Mesodermal cell (in vitro differentiated cells): ENCODE results near the gene ZFX.

Experiments
- H3K27ac ChIP-seq: 2 replicates; pipeline ENCODE4 v1.7.0; 2013; ENCODE audit warnings: mild to moderate bottlenecking, low read depth, low read length, moderate library complexity; ENCODE audit not compliant: severe bottlenecking
- H3K36me3 ChIP-seq: 2 replicates; pipeline ENCODE4 v1.7.1; 2013; ENCODE audit warnings: mild to moderate bottlenecking, low read length, moderate library complexity; ENCODE audit not compliant: control insufficient read depth, insufficient read depth
- H3K4me1 ChIP-seq: one replicate; pipeline ENCODE4 v1.7.1; 2013; ENCODE audit warnings: mild to moderate bottlenecking, low read length; ENCODE audit not compliant: insufficient read depth, control insufficient read depth, poor library complexity, severe bottlenecking
- H3K4me3 ChIP-seq: 2 replicates; pipeline ENCODE4 v1.7.0; 2013; ENCODE audit warnings: low read length, control low read depth, mild to moderate bottlenecking; ENCODE audit not compliant: insufficient read depth, poor library complexity, severe bottlenecking; ENCODE audit errors: extremely low read depth
- H3K9me3 ChIP-seq: 2 replicates; pipeline ENCODE4 v1.7.1; 2013; ENCODE audit warnings: mild to moderate bottlenecking, low read length, moderate library complexity; ENCODE audit not compliant: control insufficient read depth
- WGBS, 2 experiments: methylation state at CpG; one replicate each; pipeline ENCODE4 v1.1.5; 2013; ENCODE audit warnings: missing lambda C conversion rate in 2 of 2; ENCODE audit not compliant: insufficient coverage in 2 of 2; 5-methylcytosine and 5-hydroxymethylcytosine counted together

ZFX gene

GRCh38 chrX:24173115-24173847 lies 23.8 kb downstream of the ZFX start:
- Histone ChIP-seq H3K27ac (no peak overlapping the region), H3K9me3 (no peaks in the 10 kb centered on the region), H3K4me1 (no peaks in the 10 kb centered on the region), H3K36me3 (peaks cover 47% of the 10 kb centered on the region), H3K4me3 (no peak overlapping the region)
- 92% methylated on average over 4 of the region's 11 CpGs; no CpG with 5 or more reads in 1 of the 2 experiments for WGBS, 2 experiments

GRCh38 chrX:24175276-24175675 lies 25.7 kb downstream of the ZFX start:
- no peaks in the 10 kb centered on the region for H3K4me1 ChIP-seq
- no CpG with 5 or more reads among the region's 1 CpG for WGBS, 2 experiments
- no peak overlapping the region for H3K27ac ChIP-seq
- no peaks in the 10 kb centered on the region for H3K9me3 ChIP-seq
- peaks cover 62% of the 10 kb centered on the region for H3K36me3 ChIP-seq
- no peak overlapping the region for H3K4me3 ChIP-seq

GRCh38 chrX:24178441-24178840 lies 28.9 kb downstream of the ZFX start:
- WGBS, 2 experiments: 92 to 93% methylated on average over 2 to 5 of the region's 8 CpGs
- H3K36me3 ChIP-seq: peaks cover 57% of the 10 kb centered on the region

GRCh38 chrX:24184018-24184417 lies 34.5 kb downstream of the ZFX start:
- H3K36me3 ChIP-seq: peaks cover 24% of the 10 kb centered on the region
- H3K9me3 ChIP-seq: no peaks in the 10 kb centered on the region
- H3K4me1 ChIP-seq: no peaks in the 10 kb centered on the region
- H3K27ac ChIP-seq: no peak overlapping the region
- 100% methylated on average over 1 of the region's 5 CpGs; no CpG with 5 or more reads in 1 of the 2 experiments for WGBS, 2 experiments
- H3K4me3 ChIP-seq: no peak overlapping the region

More at GRCh38 chrX:24178441-24178840, 28.9 kb downstream of the ZFX start:
- no peaks in the 10 kb centered on the region for H3K9me3 ChIP-seq
- H3K4me1 ChIP-seq: no peaks in the 10 kb centered on the region
- no peak overlapping the region for H3K27ac ChIP-seq
- H3K4me3 ChIP-seq: no peak overlapping the region

GRCh38 chrX:24186483-24186882 lies 37.0 kb downstream of the ZFX start:
- H3K27ac ChIP-seq: no peak overlapping the region
- H3K36me3 ChIP-seq: peaks cover 15% of the 10 kb centered on the region
- H3K4me3 ChIP-seq: no peak overlapping the region
- WGBS, 2 experiments: no CpG with 5 or more reads among the region's 4 CpGs
- H3K9me3 ChIP-seq: no peaks in the 10 kb centered on the region
- H3K4me1 ChIP-seq: no peaks in the 10 kb centered on the region

- peaks cover 15% of the 10 kb centered on the region for H3K36me3 ChIP-seq
- WGBS, 2 experiments: no CpG with 5 or more reads among the region's 4 CpGs
- H3K27ac ChIP-seq: no peak overlapping the region
- no peaks in the 10 kb centered on the region for H3K4me1 ChIP-seq
- H3K9me3 ChIP-seq: no peaks in the 10 kb centered on the region
- H3K4me3 ChIP-seq: no peak overlapping the region
These were observed 37.5 kb downstream of the ZFX start for GRCh38 chrX:24186986-24187385.

GRCh38 chrX:24189490-24189889 lies 40.0 kb downstream of the ZFX start:
- H3K9me3 ChIP-seq: no peaks in the 10 kb centered on the region
- H3K36me3 ChIP-seq: peaks cover 10% of the 10 kb centered on the region
- H3K27ac ChIP-seq: no peak overlapping the region
- WGBS, 2 experiments: no CpG with 5 or more reads among the region's 2 CpGs
- H3K4me1 ChIP-seq: no peaks in the 10 kb centered on the region
- H3K4me3 ChIP-seq: no peak overlapping the region

GRCh38 chrX:24190500-24191156 lies 41.1 kb downstream of the ZFX start:
- WGBS, 2 experiments: no CpG with 5 or more reads among the region's 2 CpGs
- H3K4me1 ChIP-seq: no peaks in the 10 kb centered on the region
- no peak overlapping the region for H3K27ac ChIP-seq
- H3K9me3 ChIP-seq: no peaks in the 10 kb centered on the region
- H3K4me3 ChIP-seq: no peak overlapping the region
- peaks cover 5% of the 10 kb centered on the region for H3K36me3 ChIP-seq

- H3K36me3 ChIP-seq: peaks cover 5% of the 10 kb centered on the region
- no peak overlapping the region for H3K27ac ChIP-seq
- H3K4me3 ChIP-seq: no peak overlapping the region
- no peaks in the 10 kb centered on the region for H3K4me1 ChIP-seq
- no peaks in the 10 kb centered on the region for H3K9me3 ChIP-seq
- WGBS, 2 experiments: no CpG with 5 or more reads among the region's 1 CpG
These were observed 47.0 kb downstream of the ZFX start for GRCh38 chrX:24196509-24196908.

- Histone ChIP-seq H3K4me1 (no peaks in the 10 kb centered on the region), H3K36me3 (peaks cover 13% of the 10 kb centered on the region), H3K4me3 (no peak overlapping the region)
These were observed 48.6 kb downstream of the ZFX start for GRCh38 chrX:24198101-24198500.

GRCh38 chrX:24200133-24200532 lies 50.6 kb downstream of the ZFX start:
- Histone ChIP-seq H3K36me3 (peaks cover 11% of the 10 kb centered on the region), H3K4me3 (no peak overlapping the region), H3K4me1 (no peaks in the 10 kb centered on the region), H3K9me3 (no peaks in the 10 kb centered on the region), H3K27ac (no peak overlapping the region)
- WGBS, 2 experiments: no CpG with 5 or more reads among the region's 2 CpGs

More at GRCh38 chrX:24198101-24198500, 48.6 kb downstream of the ZFX start:
- no peak overlapping the region for H3K27ac ChIP-seq
- H3K9me3 ChIP-seq: no peaks in the 10 kb centered on the region
- WGBS, 2 experiments: no CpG with 5 or more reads among the region's 4 CpGs
